Measurements from ENCODE around the gene SLC25A52.

GRCh38 chr18:31711365-31712172 lies 49.1 kb downstream of the SLC25A52 start:
- TF ChIP-seq GATA2 (IDR thresholded peaks at IDR 0.05; ENCODE audit: low read depth, low read length) (no peak), GATA3 (IDR thresholded peaks at IDR 0.05; ENCODE audit: low read depth, low read length) (no peak)

Data from SH-SY5Y (cell line).